K562 treated with DMSO at 1 percent for 24 hours (cell line): ENCODE data around the gene DRGX. TPM values are rescaled to one million over a fixed set of nuclear protein-coding genes. Genes with fewer than 3 reads are reported as not detected.

Experiments used
- total RNA-seq: library from RNA; unstranded; fragments of 300-600 nt; gene quantifications from 2 replicates; pipeline ENCODE4 v1.2.3, GENCODE V29; 2022; ENCODE audit warnings: low read depth; ENCODE audit not compliant: insufficient read depth

DRGX gene
- not detected in 2 replicates for total RNA-seq

DNA sequence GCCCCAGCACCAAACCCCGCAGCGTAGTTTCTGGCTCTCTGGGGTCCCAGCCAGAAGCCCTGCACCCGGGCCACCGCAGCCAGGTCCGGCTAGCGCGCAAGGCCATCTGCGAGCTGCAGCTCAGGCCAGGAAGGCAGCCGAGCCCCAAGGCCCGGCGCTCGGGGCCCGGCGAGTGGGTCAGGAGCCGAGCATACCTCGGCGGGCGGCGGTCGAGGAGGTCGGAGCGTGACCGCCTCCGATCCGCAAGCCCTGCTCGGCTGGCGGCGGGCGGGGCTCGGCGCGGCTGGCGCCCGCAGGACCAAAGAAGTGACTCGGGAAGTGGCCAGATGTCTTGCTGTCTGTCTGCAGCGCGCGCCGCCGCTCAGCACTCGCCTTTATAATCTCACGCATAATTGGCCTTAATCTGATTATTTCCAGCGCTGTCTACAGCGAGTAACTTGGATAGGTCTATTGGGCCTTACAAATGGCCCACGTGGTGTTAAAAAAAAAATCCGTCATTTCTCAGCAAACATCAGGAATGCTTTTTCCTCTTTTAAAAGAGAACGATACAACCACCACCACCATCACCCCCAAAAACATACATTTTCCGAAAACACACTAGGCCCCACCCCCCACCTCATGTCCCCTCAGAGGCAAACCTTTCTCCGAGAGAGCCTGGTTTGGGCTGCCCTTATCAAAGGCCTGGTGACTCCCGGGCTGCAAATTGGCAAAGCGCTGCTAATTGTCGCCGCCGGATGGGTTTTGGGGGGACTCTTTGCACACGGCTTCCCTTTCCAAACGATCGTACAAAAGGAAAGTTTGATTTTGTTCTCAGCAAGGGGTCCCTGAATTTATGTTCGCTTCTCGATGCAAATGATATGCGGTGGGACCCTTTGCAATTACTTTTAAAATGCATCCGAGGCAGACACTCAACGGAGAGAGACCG lies at the start of gene DRGX:
Gene DRGX (minus strand): TSS at position 349 of the 925 bp plus-strand sequence. CDS start 649 bp downstream, outside the sequence.

Other genes with a start within 250 kb of the DRGX start
- 144 and 152 TPM in 2 replicates for gene TMEM273, start 207.7 kb downstream of the DRGX start, total RNA-seq
- gene C10orf71, start 96.9 kb downstream of the DRGX start, total RNA-seq, result 0.95 and 1.1 TPM in 2 replicates
- gene ERCC6, start 143.0 kb upstream of the DRGX start, total RNA-seq, result 7.5 and 9.2 TPM in 2 replicates
- gene SLC18A3, start 214.2 kb upstream of the DRGX start, total RNA-seq, result not detected in 2 replicates
- not detected in 2 replicates for gene CHAT, start 217.9 kb upstream of the DRGX start, total RNA-seq